B cell (primary cell): ENCODE results near the gene TRAF3. TPM values are rescaled to one million over a fixed set of nuclear protein-coding genes. Genes with fewer than 3 reads are reported as not detected.

Experiments
- ATAC-seq: fragments of 200-7000 bp; cut with Tn5 transposase; one replicate; pipeline ENCODE4 v1.10.0; 2021; ENCODE audit warnings: low read depth, mild to moderate bottlenecking, moderate number of reproducible peaks, moderate library complexity
- CTCF ChIA-PET: fragments of 350-600 bp; sonication (Branson Sonifier 250); formaldehyde crosslinking; loops from one replicate; lab custom pipeline; 2021; ENCODE audit warnings: antibody characterized with exemption, inconsistent platforms; lab: Charles Lee
- POLR2A ChIA-PET: fragments of 350-600 bp; sonication (Branson Sonifier 250); formaldehyde crosslinking; loops from one replicate; lab custom pipeline; 2021; ENCODE audit warnings: antibody characterized with exemption; lab: Charles Lee
- DNase-seq: peaks from one replicate; pipeline ENCODE4 v3.0.0; 2013
- H2AFZ ChIP-seq: 2 replicates; pipeline ENCODE4 v1.6.1; 2012; ENCODE audit warnings: mild to moderate bottlenecking, low read depth, low read length; ENCODE audit not compliant: insufficient read depth, poor library complexity, severe bottlenecking
- H3K27ac ChIP-seq, 2 donors: 1 replicate in 1 of 2; 2 replicates in 1 of 2; pipeline ENCODE4 v1.5.1; 2012 to 2013; ENCODE audit warnings: low read length in 2 of 2, mild to moderate bottlenecking in 2 of 2, moderate library complexity in 1 of 2
- H3K27me3 ChIP-seq, 4 experiments: fragments of 200-600 bp in 1 of 4; sonication (generic) in 1 of 4; replicated peaks in 1 of 4; 1 replicate in 2 of 4; 2 replicates in 2 of 4; pipeline versions ENCODE4 v1.6.1 to v1.7.0; 2013 to 2016; ENCODE audit warnings: low read length in 3 of 4, mild to moderate bottlenecking in 2 of 4, mixed read lengths in 1 of 4, moderate library complexity in 1 of 4; ENCODE audit not compliant: insufficient read depth in 4 of 4, control insufficient read depth in 3 of 4; ENCODE audit errors: control extremely low read depth in 1 of 4
- H3K36me3 ChIP-seq, 2 experiments: replicated peaks in 1 of 2; 1 replicate in 1 of 2; 2 replicates in 1 of 2; pipeline versions ENCODE4 v1.6.1 to v1.7.1; 2013; ENCODE audit warnings: low read length in 1 of 2; ENCODE audit not compliant: insufficient read depth in 2 of 2, control insufficient read depth in 1 of 2; ENCODE audit errors: control extremely low read depth in 1 of 2, extremely low read depth in 1 of 2
- H3K4me1 ChIP-seq, 2 donors: fragments of 200-600 bp in 1 of 2; sonication (generic) in 1 of 2; 1 replicate in 1 of 2; 2 replicates in 1 of 2; pipeline versions ENCODE4 v1.5.1 to v1.6.1; 2013 to 2017; ENCODE audit warnings: low read length in 2 of 2; ENCODE audit not compliant: control insufficient read depth in 2 of 2, insufficient read depth in 2 of 2
- H3K4me2 ChIP-seq: replicated peaks from 2 replicates; pipeline ENCODE3; 2012; ENCODE audit warnings: mild to moderate bottlenecking, low read depth, low read length; ENCODE audit not compliant: poor library complexity, severe bottlenecking
- H3K4me3 ChIP-seq, 5 experiments: fragments of 200-600 bp in 1 of 5; sonication (generic) in 1 of 5; 1 replicate in 3 of 5; 2 replicates in 2 of 5; pipeline versions ENCODE4 v1.5.1 to v1.7.0; 2011 to 2016; ENCODE audit warnings: low read length in 4 of 5, mild to moderate bottlenecking in 4 of 5, low read depth in 2 of 5, control low read depth in 1 of 5, moderate library complexity in 1 of 5; ENCODE audit not compliant: insufficient read depth in 1 of 5; ENCODE audit errors: control extremely low read depth in 1 of 5, extremely low read depth in 1 of 5
- H3K79me2 ChIP-seq: fragments of 200-600 bp; sonication (generic); one replicate; pipeline ENCODE4 v1.6.0; 2016; ENCODE audit warnings: low read length; ENCODE audit not compliant: control insufficient read depth, insufficient read depth
- H3K9ac ChIP-seq: fragments of 200-600 bp; sonication (generic); 2 replicates; pipeline ENCODE4 v1.6.1; 2017; ENCODE audit warnings: mild to moderate bottlenecking, low read length, moderate library complexity
- H3K9me3 ChIP-seq, 3 donors: one replicate each; pipeline versions ENCODE4 v1.6.1 to v1.7.1; 2013; ENCODE audit warnings: low read length in 2 of 3; ENCODE audit not compliant: control insufficient read depth in 2 of 3, insufficient read depth in 1 of 3; ENCODE audit errors: control extremely low read depth in 1 of 3
- H4K20me1 ChIP-seq: 2 replicates; pipeline ENCODE4 v1.6.0; 2012; ENCODE audit warnings: mild to moderate bottlenecking, low read length; ENCODE audit not compliant: insufficient read depth, control insufficient read depth, poor library complexity, severe bottlenecking
- H3K27ac Mint-ChIP-seq: one replicate; pipeline ENCODE4 v1.8.0; 2021; ENCODE audit warnings: mixed read lengths
- H3K27me3 Mint-ChIP-seq: one replicate; pipeline ENCODE4 v1.8.0; 2021; ENCODE audit warnings: mixed read lengths
- H3K4me1 Mint-ChIP-seq: one replicate; pipeline ENCODE4 v1.8.0; 2021; ENCODE audit warnings: mixed read lengths
- H3K4me3 Mint-ChIP-seq: one replicate; pipeline ENCODE4 v1.8.0; 2021; ENCODE audit warnings: mixed read lengths
- H3K9me3 Mint-ChIP-seq: one replicate; pipeline ENCODE4 v1.8.0; 2022; ENCODE audit warnings: mixed read lengths; ENCODE audit not compliant: insufficient read depth
- CTCF ChIP-seq: fragments of 200-600 bp; IDR thresholded peaks from one replicate; pipeline ENCODE4 v1.8.0; 2022; ENCODE audit warnings: antibody characterized with exemption, mild to moderate bottlenecking
- EZH2 ChIP-seq: IDR thresholded peaks from 2 replicates; pipeline ENCODE4 v1.6.1; 2012; ENCODE audit warnings: borderline replicate concordance, low read depth, mild to moderate bottlenecking, moderate library complexity, low read length; ENCODE audit not compliant: insufficient read depth, poor library complexity, severe bottlenecking
- WGBS: methylation state at CpG from one replicate; pipeline ENCODE4 v1.1.5; 2013; ENCODE audit warnings: missing lambda C conversion rate; ENCODE audit not compliant: insufficient coverage; 5-methylcytosine and 5-hydroxymethylcytosine counted together
- intact Hi-C: fragments of 100-400 bp; cut with micrococcal nuclease; formaldehyde crosslinking; loops from one replicate; pipeline ENCODE4 v1.10.0; 2022
- polyA plus RNA-seq: library from polyadenylated mRNA; depleted of rRNA; stranded (reverse); fragments of >200 nt; gene quantifications from 2 replicates; pipeline ENCODE4 v1.2.3, GENCODE V29; 2012
- total RNA-seq, 2 donors: library from RNA; stranded (reverse); fragments of 120-200 nt in 1 of 2; gene quantifications; 1 replicate in 1 of 2; 2 replicates in 1 of 2; pipeline versions ENCODE4 v1.2.3 to v1.2.4, GENCODE V29; 2013 to 2022

The TRAF3 gene
- total and polyA plus RNA-seq, 2 donors (not counting 1 experiment from before 2014, with no cell fraction given), result 42.8 to 89.8 TPM

DNA sequence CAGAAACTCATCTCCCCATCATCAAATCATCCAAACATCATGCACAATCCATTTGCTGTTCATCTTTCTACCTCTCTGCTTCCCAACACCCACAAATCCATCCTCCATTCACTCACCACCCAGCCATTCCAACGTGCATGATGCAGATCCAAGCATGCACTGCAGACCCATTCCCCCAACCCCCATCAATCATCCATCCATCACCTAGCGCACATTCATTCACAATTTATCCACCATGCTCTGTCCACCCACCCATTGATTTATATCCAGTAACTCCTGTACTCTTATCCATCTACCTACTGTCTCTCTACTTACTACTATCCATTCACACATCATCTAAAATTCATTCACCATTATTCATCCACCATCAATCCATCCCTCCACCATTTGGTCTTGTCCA, 141.2 kb downstream of the TRAF3 start:
- ChIA-PET POLR2A (interaction anchor here (3.5 kb wide), 1 partner anchor 16 kb away, joined by 13 read pairs; no protein-coding TSS in a partner anchor), CTCF (interaction anchor here (0.9 to 5.3 kb wide), 5 partner anchors 17 to 224 kb away, joined by 4 to 59 read pairs (median 7); no protein-coding TSS in a partner anchor)
- no peak overlapping the region for H3K4me3 Mint-ChIP-seq
- Histone ChIP-seq H3K27me3 (peaks cover 0 to 11% (median 5%) of the 10 kb centered on the region in 4 experiments), H2AFZ (no peak overlapping the region), H3K9ac (no peak overlapping the region), H3K27ac (no peak overlapping the region), H3K36me3 (no peaks in the 10 kb centered on the region), H3K79me2 (peaks cover 4% of the 10 kb centered on the region), H3K4me2 (no peak overlapping the region), H3K4me1 (peaks cover 60% of the 10 kb centered on the region in 2 donors), H3K9me3 (peaks cover 0 to 12% (median 0%) of the 10 kb centered on the region in 3 donors), H4K20me1 (no peaks in the 10 kb centered on the region), H3K4me3 (no peak overlapping the region)
- intact Hi-C loops, result loop anchor here (1.0 to 5.0 kb wide), 3 partner anchors 206 to 394 kb away; no protein-coding TSS in a partner anchor
- no peaks in the 10 kb centered on the region for H3K27me3 Mint-ChIP-seq
- H3K4me1 Mint-ChIP-seq, result peaks cover 48% of the 10 kb centered on the region
- TF ChIP-seq EZH2 (no peak), CTCF (no peak)
- no peak overlapping the region for H3K27ac Mint-ChIP-seq
- H3K9me3 Mint-ChIP-seq, result no peaks in the 10 kb centered on the region
- 62% methylated on average over 2 of the region's 2 CpGs for WGBS
- ATAC-seq (no peak), DNase-seq (no peak)

GRCh38 chr14:102920273-102920997, 143.2 kb downstream of the TRAF3 start:
- Histone ChIP-seq H3K9me3 (peaks cover 0 to 17% (median 0%) of the 10 kb centered on the region in 3 donors), H3K4me1 (peaks cover 51% of the 10 kb centered on the region in 2 donors), H3K4me2 (no peak overlapping the region), H3K27me3 (peaks cover 0 to 24% (median 11%) of the 10 kb centered on the region in 4 experiments), H3K36me3 (no peaks in the 10 kb centered on the region), H2AFZ (no peak overlapping the region), H4K20me1 (no peaks in the 10 kb centered on the region), H3K79me2 (no peaks in the 10 kb centered on the region), H3K9ac (no peak overlapping the region), H3K4me3 (no peak overlapping the region), H3K27ac (no peak overlapping the region)
- intact Hi-C loops, result loop anchor here (10.0 kb wide), 1 partner anchor 134 kb away; the partner anchor contains the start of gene CDC42BPB
- no peak overlapping the region for H3K4me3 Mint-ChIP-seq
- TF ChIP-seq CTCF (no peak), EZH2 (no peak)
- ChIA-PET POLR2A (no interaction called here), CTCF (no interaction called here)
- H3K27ac Mint-ChIP-seq, result no peak overlapping the region
- H3K27me3 Mint-ChIP-seq, result peaks cover 6% of the 10 kb centered on the region
- 97% methylated on average over 5 of the region's 5 CpGs for WGBS
- peaks cover 40% of the 10 kb centered on the region for H3K4me1 Mint-ChIP-seq
- ATAC-seq (no peak), DNase-seq (no peak)
- no peaks in the 10 kb centered on the region for H3K9me3 Mint-ChIP-seq
